Calu3 (cell line): ENCODE data around the gene KRTAP10-12. TPM values are rescaled to one million over a fixed set of nuclear protein-coding genes. Genes with fewer than 3 reads are reported as not detected.

Experiments
- BruUV-seq: library from RNA; stranded (reverse); fragments of 400-500 nt; replicated peaks from 2 replicates; lab custom pipeline; 2021; lab: Mats Ljungman, UMichigan
- CTCF ChIA-PET: fragments of 300-600 bp; sonication (Branson Sonifier 250); formaldehyde crosslinking; loops from one replicate; lab custom pipeline; 2022; ENCODE audit warnings: antibody characterized with exemption; lab: Charles Lee
- DNase-seq: peaks from one replicate; pipeline ENCODE4 v3.0.0; 2022
- H3K27ac Mint-ChIP-seq: one replicate; pipeline ENCODE4 v1.8.0; 2022; ENCODE audit warnings: mixed read lengths; ENCODE audit not compliant: unreplicated experiment
- H3K27me3 Mint-ChIP-seq: one replicate; pipeline ENCODE4 v1.8.0; 2022; ENCODE audit warnings: mixed read lengths; ENCODE audit not compliant: unreplicated experiment
- H3K36me3 Mint-ChIP-seq: one replicate; pipeline ENCODE4 v1.8.0; 2022; ENCODE audit warnings: mild to moderate bottlenecking, moderate library complexity, mixed read lengths; ENCODE audit not compliant: insufficient read depth, unreplicated experiment
- H3K4me1 Mint-ChIP-seq: one replicate; pipeline ENCODE4 v1.8.0; 2022; ENCODE audit warnings: mild to moderate bottlenecking, low read depth, mixed read lengths; ENCODE audit not compliant: unreplicated experiment
- H3K4me3 Mint-ChIP-seq: one replicate; pipeline ENCODE4 v1.8.0; 2022; ENCODE audit warnings: mild to moderate bottlenecking, low read depth, moderate library complexity, mixed read lengths; ENCODE audit not compliant: unreplicated experiment
- H3K9me3 Mint-ChIP-seq: one replicate; pipeline ENCODE4 v1.8.0; 2022; ENCODE audit warnings: low read depth, mixed read lengths; ENCODE audit not compliant: unreplicated experiment
- CTCF ChIP-seq: fragments of 200-600 bp; IDR thresholded peaks from one replicate; pipeline ENCODE4 v1.8.0; 2022; ENCODE audit warnings: antibody characterized with exemption; ENCODE audit not compliant: unreplicated experiment
- intact Hi-C: fragments of 100-400 bp; cut with micrococcal nuclease; formaldehyde crosslinking; loops from one replicate; pipeline ENCODE4 v1.10.0; 2022; ENCODE audit not compliant: unreplicated experiment
- total RNA-seq: library from RNA; stranded (reverse); gene quantifications from 2 replicates; pipeline ENCODE4 v1.2.3, GENCODE V29; 2022

Gene KRTAP10-12
- total RNA-seq, 1 experiment from 2014 or later = not detected

GRCh38 chr21:44681152-44681551 is 15.8 kb upstream of the KRTAP10-12 start:
- Mint-ChIP-seq H3K4me1 (no peaks in the 10 kb centered on the region), H3K4me3 (no peak overlapping the region), H3K9me3 (no peaks in the 10 kb centered on the region), H3K36me3 (peaks cover 5% of the 10 kb centered on the region), H3K27me3 (peaks cover 92% of the 10 kb centered on the region), H3K27ac (no peak overlapping the region)
- intact Hi-C loops = no loop called here
- BruUV-seq = no TSS peak
- DNase-seq = no peak
- TF ChIP-seq CTCF = no peak
- CTCF ChIA-PET = no interaction called here

GRCh38 chr21:44681861-44682579 is 15.0 kb upstream of the KRTAP10-12 start, which contains the start of gene KRTAP12-1:
Gene KRTAP12-1, minus strand, starts transcription at chr21:44682163. Its CDS starts 40 bp downstream, at chr21:44682123.
- CTCF ChIA-PET = no interaction called here
- H3K9me3 Mint-ChIP-seq = no peaks in the 10 kb centered on the region
- intact Hi-C loops = no loop called here
- H3K4me1 Mint-ChIP-seq = no peaks in the 10 kb centered on the region
- no peak within 1 kb of the TSS for H3K27ac Mint-ChIP-seq
- BruUV-seq = no TSS peak
- no peak within 1 kb of the TSS for H3K4me3 Mint-ChIP-seq
- no peak for TF ChIP-seq CTCF
- no peak for DNase-seq
- peaks cover 92% of the 10 kb centered on the region for H3K27me3 Mint-ChIP-seq
- H3K36me3 Mint-ChIP-seq = no peaks in the 10 kb centered on the region

GRCh38 chr21:44682580-44683151 is 14.3 kb upstream of the KRTAP10-12 start:
- no peaks in the 10 kb centered on the region for H3K9me3 Mint-ChIP-seq
- intact Hi-C loops = no loop called here
- no peaks in the 10 kb centered on the region for H3K4me1 Mint-ChIP-seq
- CTCF ChIA-PET = no interaction called here
- no peak for DNase-seq
- H3K27ac Mint-ChIP-seq = no peak overlapping the region
- no peak overlapping the region for H3K4me3 Mint-ChIP-seq
- no peaks in the 10 kb centered on the region for H3K36me3 Mint-ChIP-seq
- H3K27me3 Mint-ChIP-seq = peaks cover 92% of the 10 kb centered on the region
- no TSS peak for BruUV-seq
- no peak for TF ChIP-seq CTCF

GRCh38 chr21:44684077-44684476 is 12.9 kb upstream of the KRTAP10-12 start:
- no peak overlapping the region for H3K4me3 Mint-ChIP-seq
- H3K27ac Mint-ChIP-seq = no peak overlapping the region
- TF ChIP-seq CTCF = no peak
- CTCF ChIA-PET = no interaction called here
- no peak for DNase-seq
- intact Hi-C loops = no loop called here
- no TSS peak for BruUV-seq
- no peaks in the 10 kb centered on the region for H3K4me1 Mint-ChIP-seq
- peaks cover 99% of the 10 kb centered on the region for H3K27me3 Mint-ChIP-seq
- H3K9me3 Mint-ChIP-seq = no peaks in the 10 kb centered on the region
- no peaks in the 10 kb centered on the region for H3K36me3 Mint-ChIP-seq
